H1 (cell line): Measurements from ENCODE around the gene ATP6V1A. TPM values are rescaled to one million over a fixed set of nuclear protein-coding genes. Genes with fewer than 3 reads are reported as not detected.

Experiments
- POU5F1 ChIP-seq: IDR thresholded peaks from 2 replicates; pipeline ENCODE4 v1.6.1; 2011; ENCODE audit warnings: low read depth, mild to moderate bottlenecking, low read length, moderate library complexity
- RNF2 ChIP-seq: fragments of 200-900, 300-1000 bp; sonication (generic); IDR thresholded peaks from 2 replicates; pipeline ENCODE4 v1.7.1; 2016; ENCODE audit warnings: borderline replicate concordance, low read depth, mild to moderate bottlenecking, antibody characterized with exemption, low read length; ENCODE audit not compliant: poor library complexity, severe bottlenecking; ENCODE audit errors: missing control alignments
- polyA plus RNA-seq, 7 experiments: library from polyadenylated mRNA; depleted of rRNA in 3 of 7; stranded (reverse) in 5 of 7; unstranded in 2 of 7; fragments of >200 nt in 5 of 7; fragments of 200-250 nt in 2 of 7; gene quantifications; 1 replicate in 5 of 7; 2 replicates in 1 of 7; 4 replicates in 1 of 7; pipeline versions ENCODE4 v1.2.1 to v1.2.3, GENCODE V29; 2011 to 2013; ENCODE audit warnings: missing spikeins in 2 of 7, mixed read lengths in 2 of 7
- total RNA-seq: library from RNA; stranded (reverse); fragmentation: NEBNext Ultra II Directional; extraction: Animal tissue kit (Norgen Biotek cat#: 25700); gene quantifications from 2 replicates; pipeline ENCODE4 v1.2.1, GENCODE V29; 2021

Gene ATP6V1A
- total and polyA plus RNA-seq, 2 of the 8 experiments (the other 6 are each of a cell fraction or from before 2014, with no cell fraction given): 15.4 to 90.9 TPM

GRCh38 chr3:113852506-113852905 is 105.7 kb downstream of the ATP6V1A start (continued):
- TF ChIP-seq RNF2 (no peak), POU5F1 (no peak)

Other genes starting within 250 kb of the ATP6V1A start
- gene SPICE1, start 231.9 kb upstream of the ATP6V1A start, total RNA-seq: 14.7 and 19.1 TPM in 2 replicates
- gene SPICE1, start 231.9 kb upstream of the ATP6V1A start, polyA plus RNA-seq (2011; rRNA removed): 1.9 and 2.7 TPM in 2 replicates
- gene SIDT1, start 214.5 kb upstream of the ATP6V1A start, total RNA-seq: not detected in 2 replicates
- 0.03 and 0.06 TPM in 2 replicates for gene SIDT1, start 214.5 kb upstream of the ATP6V1A start, polyA plus RNA-seq (2011; rRNA removed)
- 18.5 and 18.8 TPM in 2 replicates for gene USF3, start 50.4 kb upstream of the ATP6V1A start, total RNA-seq
- gene USF3, start 50.4 kb upstream of the ATP6V1A start, polyA plus RNA-seq (2011; rRNA removed): 5.4 and 9.6 TPM in 2 replicates
- gene NAA50, start 786 bp upstream of the ATP6V1A start, total RNA-seq: 224 and 231 TPM in 2 replicates
- gene NAA50, start 786 bp upstream of the ATP6V1A start, polyA plus RNA-seq (2011; rRNA removed): 46.6 and 68.4 TPM in 2 replicates
- gene GRAMD1C, start 91.8 kb downstream of the ATP6V1A start, total RNA-seq: 1.3 and 2.1 TPM in 2 replicates
- 0.20 and 0.62 TPM in 2 replicates for gene GRAMD1C, start 91.8 kb downstream of the ATP6V1A start, polyA plus RNA-seq (2011; rRNA removed)
- 14.1 and 15.7 TPM in 2 replicates for gene ZDHHC23, start 201.0 kb downstream of the ATP6V1A start, total RNA-seq
- gene ZDHHC23, start 201.0 kb downstream of the ATP6V1A start, polyA plus RNA-seq (2011; rRNA removed): 5.2 and 6.2 TPM in 2 replicates